Esophagus squamous epithelium (tissue), 4 donors: ENCODE measurements around the gene SHANK2.

ENCODE experiments used
- CTCF ChIP-seq, 6 experiments: fragments of 450-650 bp in 4 of 6; fragments of 200-600 bp in 2 of 6; sonication (generic) in 2 of 6; IDR thresholded peaks; one replicate each; pipeline ENCODE4 v1.5.1; 2016 to 2019; ENCODE audit warnings: antibody characterized with exemption in 6 of 6, mild to moderate bottlenecking in 4 of 6, moderate library complexity in 4 of 6
- POLR2A ChIP-seq, 4 donors: fragments of 450-650 bp; IDR thresholded peaks; one replicate each; pipeline ENCODE4 v1.6.1; 2017; ENCODE audit warnings: antibody characterized with exemption in 4 of 4, mild to moderate bottlenecking in 4 of 4, moderate library complexity in 3 of 4

GRCh38 chr11:71237853-71238252 is 14.5 kb downstream of the SHANK2 start:
- no peak for TF ChIP-seq POLR2A (IDR thresholded peaks at IDR 0.05)
- TF ChIP-seq CTCF (IDR thresholded peaks at IDR 0.05) = no peak
